Effector CD4-positive, alpha-beta T cell (primary cell): Measurements from ENCODE around the gene FFAR1. TPM values are rescaled to one million over a fixed set of nuclear protein-coding genes. Genes with fewer than 3 reads are reported as not detected.

Experiments used
- DNase-seq: peaks from one replicate; pipeline ENCODE4 v3.0.0-alpha.2; 2020
- total RNA-seq: gene quantifications from one replicate; lab custom pipeline; 2026; lab: John Stamatoyannopoulos, UW

FFAR1 gene
- not detected for total RNA-seq

GRCh38 chr19:35347171-35347929 is at the start of gene FFAR1:
TSS of gene FFAR1 (plus strand) at chr19:35347902. CDS start at chr19:35351552, 3,650 bp downstream.
- peak; percentile 27 for DNase-seq

GRCh38 chr19:35297922-35298321 is 49.8 kb upstream of the FFAR1 start:
- DNase-seq, result no peak

GRCh38 chr19:35298561-35298972 is 49.1 kb upstream of the FFAR1 start:
- no peak for DNase-seq

- no peak for DNase-seq
These were observed 48.0 kb upstream of the FFAR1 start for GRCh38 chr19:35299523-35300338.

- no peak for DNase-seq
These were observed 47.4 kb upstream of the FFAR1 start for GRCh38 chr19:35300339-35300649.

- DNase-seq, result no peak
These were observed 45.7 kb upstream of the FFAR1 start for GRCh38 chr19:35301961-35302360.

- no peak for DNase-seq
These were observed 45.3 kb upstream of the FFAR1 start for GRCh38 chr19:35302446-35302845.

- no peak for DNase-seq
These were observed 44.3 kb upstream of the FFAR1 start for GRCh38 chr19:35303357-35303915.

- no peak for DNase-seq
These were observed 43.7 kb upstream of the FFAR1 start for GRCh38 chr19:35304036-35304435.

- DNase-seq, result no peak
These were observed 42.5 kb upstream of the FFAR1 start for GRCh38 chr19:35305181-35305580.

- no peak for DNase-seq
These were observed 41.0 kb upstream of the FFAR1 start for GRCh38 chr19:35306473-35307246.

- no peak for DNase-seq
These were observed 39.8 kb upstream of the FFAR1 start for GRCh38 chr19:35307931-35308330.

GRCh38 chr19:35308910-35309309 is 38.8 kb upstream of the FFAR1 start:
- DNase-seq, result no peak

- no peak for DNase-seq
These were observed 38.0 kb upstream of the FFAR1 start for GRCh38 chr19:35309481-35310279.

- no peak for DNase-seq
These were observed 37.4 kb upstream of the FFAR1 start for GRCh38 chr19:35310331-35310730.

GRCh38 chr19:35310811-35311465 is 36.8 kb upstream of the FFAR1 start:
- DNase-seq, result no peak

GRCh38 chr19:35311901-35312665 is 35.6 kb upstream of the FFAR1 start:
- DNase-seq, result no peak

- DNase-seq, result no peak
These were observed 34.1 kb upstream of the FFAR1 start for GRCh38 chr19:35313587-35313986.

- DNase-seq, result no peak
These were observed 33.7 kb upstream of the FFAR1 start for GRCh38 chr19:35314031-35314430.

- no peak for DNase-seq
These were observed 32.7 kb upstream of the FFAR1 start for GRCh38 chr19:35314858-35315470.
